NB4 (cell line): ENCODE data around the gene PAPPA2.

ENCODE experiments used
- DNase-seq: peaks from one replicate; pipeline ENCODE4 v3.0.0; 2010; ENCODE audit warnings: low read depth
- H3K4me3 ChIP-seq: one replicate; pipeline ENCODE4 v1.5.1; 2011; ENCODE audit warnings: mild to moderate bottlenecking, low read depth, low read length, moderate library complexity
- CTCF ChIP-seq: IDR thresholded peaks from one replicate; pipeline ENCODE4 v1.5.1; 2012; ENCODE audit warnings: low read depth, low read length
- MAX ChIP-seq: IDR thresholded peaks from 2 replicates; pipeline ENCODE4 v1.6.1; 2011; ENCODE audit warnings: low read depth, low read length
- MYC ChIP-seq: IDR thresholded peaks from 2 replicates; pipeline ENCODE4 v1.6.1; 2011; ENCODE audit warnings: low read depth, low read length
- POLR2A ChIP-seq: IDR thresholded peaks from 2 replicates; pipeline ENCODE4 v1.6.1; 2011; ENCODE audit warnings: mild to moderate bottlenecking; ENCODE audit not compliant: insufficient read length; ENCODE audit errors: extremely low read depth

PAPPA2 gene

GRCh38 chr1:176460544-176461336, 2.2 kb upstream of the PAPPA2 start:
- DNase-seq, result no peak
- no peak overlapping the region for H3K4me3 ChIP-seq
- TF ChIP-seq MYC, result no peak
- TF ChIP-seq MAX, result no peak
- TF ChIP-seq CTCF, result no peak
- TF ChIP-seq POLR2A, result no peak

GRCh38 chr1:176461576-176461975, 1.4 kb upstream of the PAPPA2 start:
- no peak for TF ChIP-seq MAX
- TF ChIP-seq POLR2A, result no peak
- TF ChIP-seq CTCF, result no peak
- TF ChIP-seq MYC, result no peak
- no peak for DNase-seq
- H3K4me3 ChIP-seq, result no peak overlapping the region

DNA sequence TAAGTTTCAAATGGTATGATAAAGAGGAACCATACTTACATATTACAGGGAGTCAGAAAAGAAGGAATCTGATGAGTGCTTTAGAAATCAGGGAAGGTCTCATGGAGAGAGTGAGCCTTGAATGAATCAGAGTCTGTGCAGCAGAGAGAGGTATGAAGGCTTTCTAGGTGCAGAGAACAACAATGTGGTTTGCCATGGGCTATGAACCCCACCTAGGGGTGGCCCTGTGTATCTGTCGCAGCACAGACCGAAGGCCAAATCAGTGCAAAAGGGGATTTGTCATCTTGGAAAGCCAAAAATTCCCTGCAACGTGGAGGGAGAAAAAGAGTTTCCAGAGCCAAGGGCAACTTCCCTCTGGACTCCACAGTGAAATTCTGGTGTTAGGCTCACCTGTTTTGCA, 3.5 kb downstream of the PAPPA2 start:
- no peak for TF ChIP-seq MAX
- peak; percentile 25 for TF ChIP-seq CTCF
- peak; percentile 9 for DNase-seq
- H3K4me3 ChIP-seq, result no peak overlapping the region

DNA sequence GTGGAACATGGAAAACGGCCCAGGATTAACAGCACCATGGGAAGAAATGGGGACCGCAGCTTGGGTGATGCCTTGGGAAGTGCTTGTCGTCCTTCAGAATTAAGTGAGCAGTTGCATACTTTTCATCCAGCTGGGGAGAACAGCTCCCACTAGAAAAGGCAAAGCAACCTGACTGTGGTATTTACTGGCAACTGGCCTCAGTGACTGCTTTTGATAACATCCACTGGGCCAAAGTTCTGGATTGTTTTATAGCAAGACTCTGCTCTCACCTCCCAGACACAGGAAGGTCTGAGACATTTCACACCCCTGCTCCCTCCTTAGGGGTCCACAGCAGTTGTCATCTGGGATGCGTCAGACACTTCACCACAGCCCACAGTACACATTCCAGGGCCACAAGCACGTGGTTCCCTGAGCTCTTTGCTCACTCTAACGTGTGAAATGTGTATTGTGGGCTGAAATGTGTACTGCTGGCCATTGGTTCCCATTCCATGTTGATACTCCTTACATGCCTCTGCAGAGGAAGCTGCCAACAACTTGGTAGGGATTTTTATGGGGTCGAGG, 6.6 kb downstream of the PAPPA2 start:
- no peak for TF ChIP-seq MAX
- no peak for TF ChIP-seq CTCF
- TF ChIP-seq POLR2A, result no peak
- TF ChIP-seq MYC, result no peak
- H3K4me3 ChIP-seq, result no peak overlapping the region
- no peak for DNase-seq

DNA sequence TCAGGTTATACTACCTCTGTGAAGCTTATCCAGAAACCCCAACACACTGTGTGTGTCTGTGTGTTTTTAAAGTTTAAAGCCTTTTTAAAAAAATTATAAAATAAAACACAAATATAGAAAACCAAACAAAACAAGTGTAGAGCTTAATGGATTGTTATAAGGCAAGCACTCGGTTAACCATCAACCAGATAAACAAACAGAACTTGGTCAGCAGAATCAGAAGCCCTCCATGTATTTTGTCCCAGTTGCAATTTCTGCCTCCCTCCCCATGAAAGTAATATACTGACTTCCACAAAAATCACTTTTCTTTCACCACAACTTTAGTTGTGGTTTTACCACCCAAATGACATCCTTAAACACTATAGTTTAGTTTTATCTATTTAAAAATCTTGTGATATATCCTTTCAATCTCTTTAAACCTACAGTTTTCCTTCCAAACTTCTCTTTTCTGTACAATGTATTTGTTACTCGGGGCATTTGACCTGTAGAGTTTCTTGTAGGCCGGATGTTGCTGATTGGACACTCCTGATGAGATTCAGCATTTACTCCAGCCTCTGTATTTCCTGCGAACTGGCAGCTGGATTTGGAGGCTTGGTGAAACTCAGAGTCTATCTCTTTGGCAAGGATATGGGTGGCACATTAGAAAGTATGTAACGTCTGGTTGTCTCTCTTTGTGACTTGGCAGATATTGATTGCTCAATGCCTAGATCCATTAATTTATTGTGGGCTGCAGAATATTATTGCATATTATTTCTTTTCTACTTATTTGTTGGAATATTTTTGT, 8.6 kb downstream of the PAPPA2 start:
- TF ChIP-seq CTCF (no peak), POLR2A (no peak), MYC (no peak), MAX (no peak)
- no peak overlapping the region for H3K4me3 ChIP-seq
- DNase-seq, result no peak
